Measurements from ENCODE around the gene CTRB1.
"Not testable (repeated sequence)": the region's sequence is repeated elsewhere in the genome, so short reads cannot be mapped to it uniquely, and the experiment has no call there.

Gene CTRB1

GRCh38 chr16:75257886-75258806 is 39.4 kb downstream of the CTRB1 start:
- no peak for DNase-seq

GRCh38 chr16:75258807-75259141 is 40.0 kb downstream of the CTRB1 start:
- DNase-seq, result no peak

- no peak for DNase-seq
These were observed 42.2 kb downstream of the CTRB1 start for GRCh38 chr16:75260851-75261589.

GRCh38 chr16:75261590-75262078 is 42.8 kb downstream of the CTRB1 start:
- no peak for DNase-seq

GRCh38 chr16:75262104-75262799 is 43.5 kb downstream of the CTRB1 start:
- DNase-seq, result no peak

- DNase-seq, result no peak
These were observed 44.0 kb downstream of the CTRB1 start for GRCh38 chr16:75262800-75263127.

- no peak for DNase-seq
These were observed 44.6 kb downstream of the CTRB1 start for GRCh38 chr16:75263291-75263962.

GRCh38 chr16:75263963-75264445 is 45.2 kb downstream of the CTRB1 start:
- no peak for DNase-seq

- peak in 1 of 2 donors; percentile 68 for DNase-seq
These were observed 45.7 kb downstream of the CTRB1 start for GRCh38 chr16:75264457-75264998.

GRCh38 chr16:75264999-75265910 is 46.5 kb downstream of the CTRB1 start:
- DNase-seq, result peak in 1 of 2 donors; percentile 67

GRCh38 chr16:75265911-75266701 is 47.3 kb downstream of the CTRB1 start:
- peak; percentile 44 to 74 for DNase-seq

- DNase-seq, result peak in 1 of 2 donors; percentile 81
These were observed 48.2 kb downstream of the CTRB1 start for GRCh38 chr16:75266738-75267630.

GRCh38 chr16:75267631-75268264 is 49.0 kb downstream of the CTRB1 start:
- no peak for DNase-seq

GRCh38 chr16:75269358-75269757 is 50.6 kb downstream of the CTRB1 start:
- not testable (repeated sequence) for DNase-seq

- no peak for DNase-seq
These were observed 52.8 kb downstream of the CTRB1 start for GRCh38 chr16:75271441-75272096.

- DNase-seq, result no peak
These were observed 53.3 kb downstream of the CTRB1 start for GRCh38 chr16:75272097-75272551.

- DNase-seq, result not testable (repeated sequence)
These were observed 53.8 kb downstream of the CTRB1 start for GRCh38 chr16:75272629-75273028.

Measured in hippocampal formation (tissue), 2 donors.